T47D (cell line): ENCODE results near the gene HAUS3.

Experiments
- DNase-seq, 2 experiments: peaks; one replicate each; pipeline versions ENCODE4 v3.0.0 to v3.0.0-alpha.2; 2011 to 2012; ENCODE audit warnings: low read depth in 1 of 2, low spot score in 1 of 2
- JUND ChIP-seq: IDR thresholded peaks from 2 replicates; pipeline ENCODE4 v1.6.1; 2012; ENCODE audit warnings: low read depth
- in situ Hi-C: cut with HindIII; loops from 2 replicates; pipeline ENCODE4 v1.10.0; 2016; ENCODE audit warnings: low sequenced_read_pairs, low pct_unique_long_range_greater_than_20kb

HAUS3 gene

DNA sequence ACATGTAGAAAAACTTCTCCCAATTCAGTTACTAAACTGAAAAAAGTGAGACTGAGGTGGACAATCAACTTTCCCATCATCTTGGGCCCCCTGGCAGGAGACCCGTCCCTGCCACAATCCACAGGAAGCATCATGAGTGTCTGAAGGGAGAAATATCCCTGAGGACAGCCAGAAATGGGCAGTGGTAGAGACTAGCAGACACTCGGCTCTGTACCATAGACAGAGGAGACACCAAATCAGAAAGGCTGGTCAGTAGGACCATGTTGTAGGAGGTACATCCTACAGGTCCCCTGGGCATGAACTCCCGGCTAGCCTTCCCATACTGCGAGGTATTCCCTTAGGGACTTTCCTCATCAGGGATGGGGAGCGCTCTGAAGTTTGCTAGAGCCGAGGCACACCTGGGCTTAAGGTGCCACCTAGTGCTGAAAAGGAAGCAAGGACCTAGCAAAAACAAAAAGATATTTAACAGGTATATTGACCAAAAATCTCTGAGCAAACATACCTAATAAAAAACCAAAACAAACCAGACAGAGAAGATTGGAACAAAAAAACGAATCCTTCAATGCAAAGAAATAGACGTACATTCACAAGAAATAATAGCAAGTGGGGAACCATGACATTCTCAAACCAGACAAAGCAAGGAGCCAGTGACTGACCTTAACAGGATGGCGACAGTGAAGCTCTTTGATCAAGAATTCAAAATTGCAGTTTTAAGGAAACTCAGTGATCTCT is 55.6 kb downstream of the HAUS3 start:
- in situ Hi-C loops, result no loop called here
- DNase-seq, result peak in 1 of 2 experiments; percentile 80
- no peak for TF ChIP-seq JUND

DNA sequence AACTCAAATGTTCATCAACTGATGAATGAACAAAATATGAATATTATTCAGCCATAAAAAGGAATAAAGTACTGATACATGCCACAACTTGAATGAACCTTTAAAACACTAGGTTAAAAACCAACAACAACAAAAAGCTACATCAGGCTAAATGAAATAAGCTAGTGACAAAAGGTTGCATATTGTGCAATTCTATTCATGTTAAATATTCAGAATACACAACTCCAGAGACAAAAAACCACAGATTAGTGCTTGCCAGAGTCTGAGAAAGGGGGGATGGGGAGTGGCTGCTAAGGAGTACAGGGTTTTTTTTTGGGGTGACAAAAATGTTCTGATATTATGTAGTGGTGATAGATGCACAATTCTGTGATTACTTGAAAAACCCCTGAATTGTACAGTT is 58.5 kb downstream of the HAUS3 start:
- TF ChIP-seq JUND, result no peak
- DNase-seq, result no peak
- in situ Hi-C loops, result no loop called here

DNA sequence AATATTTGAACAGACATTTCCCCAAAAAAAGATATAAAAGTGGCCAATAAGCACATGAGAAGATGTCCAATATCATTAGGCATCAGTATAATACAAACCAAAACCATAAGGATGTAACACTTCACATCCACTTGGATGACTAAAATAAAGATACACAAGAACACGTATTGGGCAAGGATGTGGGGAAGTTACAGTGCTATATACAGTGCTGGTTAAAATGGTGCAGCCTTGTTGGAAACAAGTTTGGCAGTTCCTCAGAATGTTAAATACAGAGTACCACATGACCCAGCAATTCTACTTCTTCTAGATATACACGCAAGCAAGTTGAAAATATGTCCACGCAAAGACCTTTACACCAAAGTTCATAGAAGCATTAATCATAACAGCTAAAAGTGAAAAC is 58.9 kb downstream of the HAUS3 start:
- no peak for DNase-seq
- in situ Hi-C loops, result no loop called here
- TF ChIP-seq JUND, result no peak

DNA sequence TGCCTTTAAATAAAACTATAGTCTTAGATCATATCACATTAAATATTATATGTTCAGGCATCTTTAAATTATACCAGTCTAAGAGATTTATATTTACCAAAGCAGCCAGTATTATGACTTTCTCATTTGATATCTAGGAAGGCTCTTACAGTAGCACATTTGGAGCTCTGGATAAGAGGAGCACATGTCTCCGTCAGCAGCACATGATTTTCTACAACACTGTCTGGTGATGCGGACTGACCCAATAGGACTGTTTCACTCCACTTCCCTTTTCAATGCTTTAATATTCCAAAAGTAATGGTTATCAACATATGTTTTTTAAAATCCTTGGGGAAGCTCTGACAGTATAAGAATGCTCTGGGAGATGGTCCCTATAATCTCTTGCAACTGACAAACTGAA is 61.5 kb downstream of the HAUS3 start:
- DNase-seq, result no peak
- TF ChIP-seq JUND, result no peak
- in situ Hi-C loops, result no loop called here

DNA sequence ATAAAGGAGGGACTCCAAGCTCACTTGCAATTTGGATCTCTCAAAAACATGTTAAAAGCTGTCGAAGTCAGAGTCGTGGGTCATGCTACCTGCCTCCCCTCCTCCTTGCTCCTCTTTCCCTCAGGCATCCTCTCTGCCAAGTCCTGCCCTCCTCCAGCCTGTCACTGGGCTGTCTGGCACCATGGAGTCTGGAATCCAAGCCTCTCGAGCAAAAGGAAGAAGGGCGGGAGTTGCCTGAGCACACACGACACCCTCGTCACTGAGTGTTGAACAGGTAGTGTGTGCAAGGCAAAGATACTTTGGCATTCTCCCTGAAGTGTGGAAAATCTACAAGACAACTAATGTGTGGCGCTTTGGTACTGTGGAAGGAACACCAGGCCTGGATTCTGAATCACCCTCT is 62.2 kb downstream of the HAUS3 start:
- no peak for DNase-seq
- TF ChIP-seq JUND, result no peak
- in situ Hi-C loops, result no loop called here

DNA sequence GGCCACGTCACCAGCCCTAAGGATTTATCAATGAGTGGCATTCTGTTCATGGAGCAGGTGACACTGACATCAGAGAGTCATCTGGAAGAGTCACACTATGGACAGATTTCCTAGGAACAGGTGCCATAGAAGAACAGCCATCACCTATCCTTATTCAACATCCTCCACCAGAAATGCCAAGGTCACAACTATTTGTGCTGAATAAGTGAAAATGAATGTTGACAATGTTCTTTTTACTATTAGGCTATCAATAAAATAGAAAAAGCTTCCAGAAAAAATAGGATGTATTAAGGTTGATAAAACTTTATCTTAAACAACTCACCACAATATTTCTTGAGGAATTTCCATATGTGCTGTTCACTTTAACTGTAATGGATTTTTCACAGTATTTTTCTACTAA is 62.9 kb downstream of the HAUS3 start:
- no peak for TF ChIP-seq JUND
- no peak for DNase-seq
- in situ Hi-C loops, result no loop called here
